IMR-90 (cell line): ENCODE data around the gene FHAD1. TPM values are rescaled to one million over a fixed set of nuclear protein-coding genes. Genes with fewer than 3 reads are reported as not detected.

Experiments
- ATAC-seq: fragments of 200-7000 bp; cut with Tn5 transposase; 2 replicates; pipeline ENCODE4 v1.9.1; 2020; ENCODE audit warnings: low read depth, mild to moderate bottlenecking, moderate library complexity
- BruUV-seq: library from RNA; stranded (reverse); fragments of 400-500 nt; replicated peaks from 2 replicates; lab custom pipeline; 2021; lab: Mats Ljungman, UMichigan
- CTCF ChIA-PET: fragments of 300-600 bp; formaldehyde crosslinking; extraction: SDS; loops from one replicate; lab custom pipeline; 2021; ENCODE audit warnings: antibody characterized with exemption; lab: Yijun Ruan, JAX
- POLR2A ChIA-PET: fragments of 300-600 bp; sonication (Branson Sonifier 250); formaldehyde crosslinking; loops from one replicate; lab custom pipeline; 2022; ENCODE audit warnings: antibody characterized with exemption; ENCODE audit not compliant: unreplicated experiment; lab: Charles Lee
- DNase-seq: peaks from one replicate; pipeline ENCODE4 v3.0.0; 2013
- H2AFZ ChIP-seq: replicated peaks from 2 replicates; pipeline ENCODE3; 2013; ENCODE audit warnings: low read length, mild to moderate bottlenecking; ENCODE audit not compliant: poor library complexity
- H2AK5ac ChIP-seq: 2 replicates; pipeline ENCODE4 v1.6.1; 2013; ENCODE audit warnings: low read depth, low read length, inconsistent platforms
- H2AK9ac ChIP-seq: replicated peaks from 2 replicates; pipeline ENCODE3; 2013; ENCODE audit warnings: mild to moderate bottlenecking, low read depth, low read length, moderate library complexity; ENCODE audit not compliant: poor library complexity
- H2BK120ac ChIP-seq: 2 replicates; pipeline ENCODE4 v1.6.1; 2013; ENCODE audit warnings: low read depth, low read length, inconsistent platforms
- H2BK15ac ChIP-seq: 3 replicates; pipeline ENCODE4 v1.6.1; 2013; ENCODE audit warnings: low read depth, low read length, inconsistent platforms
- H2BK20ac ChIP-seq: 2 replicates; pipeline ENCODE4 v1.6.1; 2013; ENCODE audit warnings: low read depth, mild to moderate bottlenecking, inconsistent platforms, low read length, moderate library complexity
- H2BK5ac ChIP-seq: 2 replicates; pipeline ENCODE4 v1.6.1; 2013; ENCODE audit warnings: mild to moderate bottlenecking, low read depth, low read length, inconsistent platforms; ENCODE audit not compliant: poor library complexity, severe bottlenecking
- H3K14ac ChIP-seq: replicated peaks from 2 replicates; pipeline ENCODE4 v1.6.1; 2013; ENCODE audit warnings: low read depth, low read length, inconsistent platforms
- H3K18ac ChIP-seq: 2 replicates; pipeline ENCODE4 v1.6.1; 2013; ENCODE audit warnings: low read depth, low read length, control low read depth
- H3K23ac ChIP-seq: 2 replicates; pipeline ENCODE4 v1.6.1; 2013; ENCODE audit warnings: low read depth, low read length, inconsistent platforms
- H3K27ac ChIP-seq: 2 replicates; pipeline ENCODE4 v1.5.1; 2013; ENCODE audit warnings: mild to moderate bottlenecking, control low read depth, low read length; ENCODE audit not compliant: insufficient read depth
- H3K27me3 ChIP-seq: 2 replicates; pipeline ENCODE4 v1.6.1; 2013; ENCODE audit warnings: low read length; ENCODE audit not compliant: control insufficient read depth, insufficient read depth
- H3K36me3 ChIP-seq: 2 replicates; pipeline ENCODE4 v1.6.1; 2013; ENCODE audit warnings: low read length, mixed read lengths; ENCODE audit not compliant: control insufficient read depth, insufficient read depth
- H3K4ac ChIP-seq: 2 replicates; pipeline ENCODE4 v1.6.1; 2013; ENCODE audit warnings: low read depth, low read length, inconsistent platforms
- H3K4me1 ChIP-seq: 2 replicates; pipeline ENCODE4 v1.6.1; 2013; ENCODE audit warnings: low read length, mixed read lengths; ENCODE audit not compliant: control insufficient read depth, insufficient read depth
- H3K4me2 ChIP-seq: 2 replicates; pipeline ENCODE4 v1.6.1; 2013; ENCODE audit warnings: low read depth, mild to moderate bottlenecking, control low read depth, low read length, moderate library complexity
- H3K4me3 ChIP-seq: 2 replicates; pipeline ENCODE4 v1.5.1; 2013; ENCODE audit warnings: low read depth, mild to moderate bottlenecking, control low read depth, low read length, moderate library complexity; ENCODE audit not compliant: insufficient read depth
- H3K56ac ChIP-seq: 2 replicates; pipeline ENCODE4 v1.6.1; 2013; ENCODE audit warnings: low read length, inconsistent platforms; ENCODE audit not compliant: insufficient read depth; ENCODE audit errors: extremely low read depth
- H3K79me1 ChIP-seq, 2 experiments: 2 replicates each; pipeline ENCODE4 v1.6.1; 2013; ENCODE audit warnings: low read length in 2 of 2, inconsistent platforms in 1 of 2, low read depth in 1 of 2
- H3K9ac ChIP-seq: 2 replicates; pipeline ENCODE4 v1.6.1; 2013; ENCODE audit warnings: low read depth, low read length, control low read depth
- H3K9me1 ChIP-seq: 2 replicates; pipeline ENCODE4 v1.6.1; 2013; ENCODE audit warnings: low read length, inconsistent platforms; ENCODE audit not compliant: insufficient read depth
- H3K9me3 ChIP-seq: 2 replicates; pipeline ENCODE4 v1.6.1; 2013; ENCODE audit warnings: low read length; ENCODE audit not compliant: control insufficient read depth, insufficient read depth
- H4K20me1 ChIP-seq: 2 replicates; pipeline ENCODE4 v1.6.1; 2013; ENCODE audit warnings: low read length, inconsistent platforms; ENCODE audit not compliant: insufficient read depth
- H4K5ac ChIP-seq: 2 replicates; pipeline ENCODE4 v1.6.1; 2013; ENCODE audit warnings: mild to moderate bottlenecking, low read depth, low read length, control low read depth
- H4K8ac ChIP-seq, 2 experiments: 2 replicates each; pipeline ENCODE4 v1.6.1; 2013; ENCODE audit warnings: low read depth in 2 of 2, low read length in 2 of 2, control low read depth in 1 of 2, inconsistent platforms in 1 of 2
- H4K91ac ChIP-seq: 2 replicates; pipeline ENCODE4 v1.6.1; 2013; ENCODE audit warnings: low read depth, low read length, inconsistent platforms; ENCODE audit not compliant: insufficient read depth
- CEBPB ChIP-seq: IDR thresholded peaks from 2 replicates; pipeline ENCODE4 v1.6.1; 2012; ENCODE audit warnings: low read depth, low read length, improper control_type of control experiment
- CHD1 ChIP-seq: IDR thresholded peaks from 2 replicates; pipeline ENCODE4 v1.6.1; 2012; ENCODE audit warnings: low read depth, low read length, improper control_type of control experiment
- FOS ChIP-seq: fragments of 150-350 bp; IDR thresholded peaks from 2 replicates; pipeline ENCODE4 v1.6.1; 2016; ENCODE audit warnings: low read depth, low read length
- MAFK ChIP-seq: IDR thresholded peaks from 2 replicates; pipeline ENCODE4 v1.6.1; 2012; ENCODE audit warnings: low read depth, low read length, improper control_type of control experiment
- MAZ ChIP-seq: IDR thresholded peaks from 2 replicates; pipeline ENCODE4 v1.6.1; 2012; ENCODE audit warnings: low read depth, mild to moderate bottlenecking, low read length, improper control_type of control experiment, moderate library complexity, borderline replicate concordance
- MXI1 ChIP-seq: IDR thresholded peaks from 2 replicates; pipeline ENCODE4 v1.6.1; 2012; ENCODE audit warnings: low read depth, mild to moderate bottlenecking, low read length, moderate library complexity, borderline replicate concordance
- NFE2L2 ChIP-seq: fragments of 150-350 bp; IDR thresholded peaks from 2 replicates; pipeline ENCODE4 v1.6.1; 2016; ENCODE audit warnings: low read depth, mild to moderate bottlenecking, low read length
- POLR2A ChIP-seq: IDR thresholded peaks from 2 replicates; pipeline ENCODE4 v1.6.1; 2012; ENCODE audit warnings: mild to moderate bottlenecking, low read depth, low read length
- RAD21 ChIP-seq: IDR thresholded peaks from 2 replicates; pipeline ENCODE4 v1.6.1; 2012; ENCODE audit warnings: low read length, improper control_type of control experiment
- RCOR1 ChIP-seq: IDR thresholded peaks from 2 replicates; pipeline ENCODE4 v1.6.1; 2012; ENCODE audit warnings: mild to moderate bottlenecking, low read length, improper control_type of control experiment; ENCODE audit not compliant: insufficient replicate concordance
- SMC3 ChIP-seq: fragments of 150-350 bp; IDR thresholded peaks from 2 replicates; pipeline ENCODE4 v1.6.1; 2016; ENCODE audit warnings: low read depth, mild to moderate bottlenecking, antibody characterized with exemption, low read length, moderate library complexity
- WGBS, 2 experiments: methylation state at CpG; one replicate each; pipeline versions ENCODE4 v1.1.5 to v1.1.7; 2013; ENCODE audit warnings: missing lambda C conversion rate in 2 of 2; ENCODE audit not compliant: insufficient read length in 1 of 2; ENCODE audit errors: extremely low coverage in 2 of 2; 5-methylcytosine and 5-hydroxymethylcytosine counted together
- dilution Hi-C: fragments of 300-500 bp; cut with HindIII; formaldehyde crosslinking; loops from one replicate; pipeline ENCODE4 v1.14.3; 2018; ENCODE audit warnings: low sequenced_read_pairs; ENCODE audit not compliant: unreplicated experiment
- in situ Hi-C: fragments of 300-500 bp; cut with MboI; formaldehyde crosslinking; loops from 3 replicates; pipeline ENCODE4 v1.14.3; 2019; ENCODE audit warnings: low sequenced_read_pairs, inconsistent platforms, mixed read lengths
- intact Hi-C: fragments of 100-400 bp; cut with micrococcal nuclease; formaldehyde crosslinking; loops from 2 replicates; pipeline ENCODE4 v1.10.0; 2022
- polyA plus RNA-seq, 3 experiments: library from polyadenylated mRNA; depleted of rRNA; stranded (reverse); fragments of >200 nt; gene quantifications; 2 replicates each; pipeline ENCODE4 v1.2.3, GENCODE V29; 2012; ENCODE audit warnings: low replicate concordance in 1 of 3
- total RNA-seq: library from RNA; depleted of rRNA; stranded (reverse); fragments of >200 nt; gene quantifications from 2 replicates; pipeline ENCODE4 v1.2.3, GENCODE V29; 2012
- TF ChIP-seq, protein P1 (sequence below): fragments of 150-350 bp; IDR thresholded peaks from 2 replicates; pipeline ENCODE4 v1.6.1; 2017; ENCODE audit warnings: mild to moderate bottlenecking, antibody characterized with exemption, low read length, low read depth
- TF ChIP-seq, protein P2 (sequence below): conservative IDR thresholded peaks from 2 replicates; pipeline ENCODE4 v1.5.1; 2012; ENCODE audit warnings: mild to moderate bottlenecking, low read depth, low read length, improper control_type of control experiment
- TF ChIP-seq, protein P3 (sequence below): fragments of 150-350 bp; IDR thresholded peaks from 2 replicates; pipeline ENCODE4 v1.6.1; 2016; ENCODE audit warnings: low read depth, mild to moderate bottlenecking, low read length, moderate library complexity, borderline replicate concordance

Gene FHAD1
- total and polyA plus RNA-seq, 2 of the 4 experiments (the other 2 are of a cell fraction) = not detected

DNA sequence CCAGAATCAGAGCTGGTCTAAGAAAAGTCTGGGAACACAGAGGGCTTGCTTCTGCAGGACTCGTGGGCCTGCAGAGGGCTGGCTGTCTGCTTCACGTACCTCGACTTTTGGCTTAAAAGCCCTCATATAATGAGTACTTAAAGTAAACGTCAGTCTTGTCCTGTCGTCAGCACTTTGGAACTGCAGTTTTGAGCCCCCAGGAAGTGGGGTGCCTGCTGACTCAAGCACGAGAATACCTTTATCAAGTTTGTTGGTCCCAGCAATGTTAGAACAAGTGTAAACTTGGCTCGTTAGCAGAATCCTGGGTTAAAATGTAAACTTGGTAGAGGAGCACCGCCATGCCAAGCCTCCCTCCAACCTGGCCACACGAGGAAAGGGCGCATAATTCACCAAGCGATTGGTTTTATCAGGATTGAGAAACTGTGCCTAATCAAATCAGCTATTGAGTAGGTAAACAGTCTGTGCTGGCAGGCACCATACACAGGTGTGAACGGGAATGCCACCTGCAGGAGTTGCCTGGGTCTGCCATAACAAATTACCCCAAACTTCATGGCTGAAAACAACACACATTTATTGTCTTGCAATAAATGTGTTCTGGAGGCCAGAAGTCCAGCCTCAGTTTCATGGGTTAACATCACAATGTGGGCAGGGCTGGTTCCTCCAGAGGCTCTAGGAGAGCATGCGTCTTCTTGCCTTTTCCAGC, 45.0 kb upstream of the FHAD1 start (continued):
- TF ChIP-seq MAFK (no peak), CEBPB (no peak)

DNA sequence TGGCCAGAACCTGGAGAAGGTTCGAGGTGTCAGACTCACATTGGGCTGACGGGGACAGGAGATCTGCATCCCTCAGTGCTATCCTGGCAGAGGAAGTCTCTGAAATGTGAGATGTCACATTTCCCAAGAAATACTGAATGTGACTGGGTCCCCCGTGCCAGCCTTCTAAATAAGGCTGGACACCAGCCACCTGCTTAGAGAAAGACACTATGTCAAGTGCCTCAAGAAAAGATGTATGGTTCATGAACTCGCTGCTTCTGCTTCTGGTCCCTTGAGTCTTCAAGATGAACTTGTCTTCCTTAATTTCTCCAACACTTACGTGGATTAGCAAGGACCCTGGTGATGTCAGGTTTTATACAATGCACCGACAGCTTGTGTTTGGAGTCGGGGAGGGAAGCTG, 42.1 kb upstream of the FHAD1 start:
- no peak overlapping the region for H4K8ac ChIP-seq
- H3K14ac ChIP-seq = no peak overlapping the region
- CTCF ChIA-PET = no interaction called here
- no peak overlapping the region for H2BK120ac ChIP-seq
- DNase-seq (no peak), ATAC-seq (no peak)
- H3K4me2 ChIP-seq = no peak overlapping the region
- H3K27ac ChIP-seq = no peak overlapping the region
- no peaks in the 10 kb centered on the region for H3K27me3 ChIP-seq
- no peak overlapping the region for H3K4ac ChIP-seq
- H3K4me1 ChIP-seq = peaks cover 22% of the 10 kb centered on the region
- H3K56ac ChIP-seq = no peak overlapping the region
- intact Hi-C loops (no loop called here), in situ Hi-C loops (no loop called here), dilution Hi-C loops (no loop called here)
- H2BK5ac ChIP-seq = no peak overlapping the region
- H3K9me3 ChIP-seq = no peaks in the 10 kb centered on the region
- H2BK15ac ChIP-seq = no peak overlapping the region
- no peak overlapping the region for H4K91ac ChIP-seq
- H3K18ac ChIP-seq = no peak overlapping the region
- peaks cover 26% of the 10 kb centered on the region; the same call in 1 of the 2 replicates for H4K20me1 ChIP-seq
- H2AK9ac ChIP-seq = no peak overlapping the region
- H4K5ac ChIP-seq = no peak overlapping the region
- H2AK5ac ChIP-seq = no peak overlapping the region
- no TSS peak for BruUV-seq
- H3K9me1 ChIP-seq = peaks cover 5% of the 10 kb centered on the region
- POLR2A ChIA-PET = no interaction called here
- no peak overlapping the region for H3K23ac ChIP-seq
- no peak overlapping the region for H2AFZ ChIP-seq
- H3K79me1 ChIP-seq = peaks cover 30 to 66% of the 10 kb centered on the region in 2 experiments
- no peak overlapping the region for H3K4me3 ChIP-seq
- no peak overlapping the region for H2BK20ac ChIP-seq
- H3K9ac ChIP-seq = no peak overlapping the region
- no peaks in the 10 kb centered on the region; the same call in 1 of the 2 replicates for H3K36me3 ChIP-seq
- WGBS, 2 experiments = 94% methylated on average over 2 of the region's 7 CpGs; no CpG with 5 or more reads in 1 of the 2 experiments
- no peak for TF ChIP-seq NFE2L2
- TF ChIP-seq MXI1 = no peak
- TF ChIP-seq, protein P1, sequence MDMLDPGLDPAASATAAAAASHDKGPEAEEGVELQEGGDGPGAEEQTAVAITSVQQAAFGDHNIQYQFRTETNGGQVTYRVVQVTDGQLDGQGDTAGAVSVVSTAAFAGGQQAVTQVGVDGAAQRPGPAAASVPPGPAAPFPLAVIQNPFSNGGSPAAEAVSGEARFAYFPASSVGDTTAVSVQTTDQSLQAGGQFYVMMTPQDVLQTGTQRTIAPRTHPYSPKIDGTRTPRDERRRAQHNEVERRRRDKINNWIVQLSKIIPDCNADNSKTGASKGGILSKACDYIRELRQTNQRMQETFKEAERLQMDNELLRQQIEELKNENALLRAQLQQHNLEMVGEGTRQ = no peak
- TF ChIP-seq, protein P2, sequence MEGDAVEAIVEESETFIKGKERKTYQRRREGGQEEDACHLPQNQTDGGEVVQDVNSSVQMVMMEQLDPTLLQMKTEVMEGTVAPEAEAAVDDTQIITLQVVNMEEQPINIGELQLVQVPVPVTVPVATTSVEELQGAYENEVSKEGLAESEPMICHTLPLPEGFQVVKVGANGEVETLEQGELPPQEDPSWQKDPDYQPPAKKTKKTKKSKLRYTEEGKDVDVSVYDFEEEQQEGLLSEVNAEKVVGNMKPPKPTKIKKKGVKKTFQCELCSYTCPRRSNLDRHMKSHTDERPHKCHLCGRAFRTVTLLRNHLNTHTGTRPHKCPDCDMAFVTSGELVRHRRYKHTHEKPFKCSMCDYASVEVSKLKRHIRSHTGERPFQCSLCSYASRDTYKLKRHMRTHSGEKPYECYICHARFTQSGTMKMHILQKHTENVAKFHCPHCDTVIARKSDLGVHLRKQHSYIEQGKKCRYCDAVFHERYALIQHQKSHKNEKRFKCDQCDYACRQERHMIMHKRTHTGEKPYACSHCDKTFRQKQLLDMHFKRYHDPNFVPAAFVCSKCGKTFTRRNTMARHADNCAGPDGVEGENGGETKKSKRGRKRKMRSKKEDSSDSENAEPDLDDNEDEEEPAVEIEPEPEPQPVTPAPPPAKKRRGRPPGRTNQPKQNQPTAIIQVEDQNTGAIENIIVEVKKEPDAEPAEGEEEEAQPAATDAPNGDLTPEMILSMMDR = no peak
- no peak for TF ChIP-seq SMC3
- TF ChIP-seq CHD1 = no peak
- no peak for TF ChIP-seq RAD21
- TF ChIP-seq FOS = no peak
- no peak for TF ChIP-seq CEBPB
- TF ChIP-seq RCOR1 = no peak
- no peak for TF ChIP-seq MAZ
- no peak for TF ChIP-seq POLR2A
- TF ChIP-seq, protein P3, sequence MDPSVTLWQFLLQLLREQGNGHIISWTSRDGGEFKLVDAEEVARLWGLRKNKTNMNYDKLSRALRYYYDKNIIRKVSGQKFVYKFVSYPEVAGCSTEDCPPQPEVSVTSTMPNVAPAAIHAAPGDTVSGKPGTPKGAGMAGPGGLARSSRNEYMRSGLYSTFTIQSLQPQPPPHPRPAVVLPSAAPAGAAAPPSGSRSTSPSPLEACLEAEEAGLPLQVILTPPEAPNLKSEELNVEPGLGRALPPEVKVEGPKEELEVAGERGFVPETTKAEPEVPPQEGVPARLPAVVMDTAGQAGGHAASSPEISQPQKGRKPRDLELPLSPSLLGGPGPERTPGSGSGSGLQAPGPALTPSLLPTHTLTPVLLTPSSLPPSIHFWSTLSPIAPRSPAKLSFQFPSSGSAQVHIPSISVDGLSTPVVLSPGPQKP = no peak
